Esophagus squamous epithelium (tissue), 4 donors: ENCODE results near the gene MTG2.

ENCODE experiments used
- CTCF ChIP-seq, 6 experiments: fragments of 450-650 bp in 4 of 6; fragments of 200-600 bp in 2 of 6; sonication (generic) in 2 of 6; IDR thresholded peaks; one replicate each; pipeline ENCODE4 v1.5.1; 2016 to 2019; ENCODE audit warnings: antibody characterized with exemption in 6 of 6, mild to moderate bottlenecking in 4 of 6, moderate library complexity in 4 of 6
- POLR2A ChIP-seq, 4 donors: fragments of 450-650 bp; IDR thresholded peaks; one replicate each; pipeline ENCODE4 v1.6.1; 2017; ENCODE audit warnings: antibody characterized with exemption in 4 of 4, mild to moderate bottlenecking in 4 of 4, moderate library complexity in 3 of 4

DNA sequence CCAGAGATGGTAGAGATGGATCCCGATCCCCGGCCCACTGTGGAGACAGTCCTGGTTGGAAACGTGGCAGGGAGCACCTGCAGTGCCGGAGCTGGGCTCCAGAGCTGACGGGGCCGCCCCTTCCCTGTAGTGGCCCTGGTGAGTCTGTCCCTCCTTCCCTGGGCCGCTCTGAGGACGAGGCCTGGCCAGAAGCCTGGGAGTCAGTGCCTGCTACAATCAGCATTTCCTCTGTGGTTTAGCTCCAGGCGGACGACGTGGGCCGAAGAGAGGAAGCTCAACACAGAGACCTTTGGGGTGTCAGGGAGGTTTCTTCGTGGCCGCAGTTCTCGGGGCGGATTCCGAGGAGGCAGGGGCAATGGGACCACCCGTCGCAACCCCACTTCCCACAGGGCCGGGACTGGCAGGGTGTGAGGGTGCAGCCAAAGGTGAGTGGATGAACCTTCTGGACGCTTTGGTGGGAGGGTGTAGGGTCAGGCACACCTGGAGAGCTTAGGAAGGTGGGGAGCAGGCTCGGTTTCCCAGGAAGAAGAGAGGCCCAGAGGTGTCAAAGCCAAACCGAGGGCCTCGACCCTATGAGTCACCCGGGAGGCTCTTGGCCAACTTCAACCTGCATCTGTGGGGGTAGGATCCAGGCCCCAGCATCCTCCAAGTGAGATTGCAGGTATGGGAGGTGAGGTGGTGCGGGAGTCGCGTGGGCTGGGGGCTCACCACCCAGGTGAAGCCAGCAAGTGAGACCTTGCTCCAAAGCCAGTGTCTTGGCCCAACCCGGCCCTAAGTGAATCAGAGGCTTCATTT, 49.6 kb upstream of the MTG2 start:
- TF ChIP-seq CTCF (IDR thresholded peaks at IDR 0.05) (no peak), POLR2A (IDR thresholded peaks at IDR 0.05) (no peak)
